H54 (cell line): ENCODE data around the gene MSMP.

Experiments used
- DNase-seq: peaks from one replicate; pipeline ENCODE4 v3.0.0; 2011; ENCODE audit warnings: low spot score, mixed read lengths; ENCODE audit not compliant: insufficient read length
- FAIRE-seq: peaks from 3 replicates; lab custom pipeline; 2011; peaks lifted over from hg19 to GRCh38; lab: Jason Lieb, UNC
- POLR2A ChIP-seq: IDR thresholded peaks from 2 replicates; pipeline ENCODE4 v1.6.1; 2011; ENCODE audit warnings: low read depth, mild to moderate bottlenecking, low read length

MSMP gene

DNA sequence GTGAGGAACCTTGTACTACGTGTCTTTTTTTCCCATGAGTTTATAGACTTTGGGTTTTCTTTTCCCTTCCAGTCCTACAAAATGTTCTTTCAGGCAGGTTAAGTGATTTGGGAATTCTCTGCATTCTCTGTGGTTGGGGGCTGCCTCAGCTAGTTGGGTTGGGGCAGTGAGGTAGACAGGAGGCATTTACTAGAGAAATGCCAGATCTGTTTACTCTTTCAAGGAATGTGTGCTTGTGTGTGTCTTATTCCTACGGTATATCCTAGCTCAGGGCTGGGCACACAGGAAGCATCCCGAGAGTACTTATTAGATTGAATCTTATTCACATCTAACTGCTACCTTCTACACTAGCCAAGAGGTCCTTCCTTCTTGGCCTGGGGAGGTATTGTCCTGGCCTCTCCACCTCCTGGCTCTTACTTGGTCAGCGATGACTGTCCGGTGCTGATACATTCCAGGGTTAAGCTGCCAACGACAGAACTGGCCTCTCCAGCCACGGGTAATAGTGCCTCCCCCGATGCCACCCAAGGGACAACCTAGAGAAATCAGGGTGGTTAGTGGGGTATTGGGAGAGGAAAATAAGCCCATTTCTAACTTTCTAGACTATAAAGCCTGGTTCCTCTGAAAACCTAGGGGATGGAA is 10.1 kb downstream of the MSMP start:
- no peak for DNase-seq
- FAIRE-seq: no peak
- no peak for TF ChIP-seq POLR2A

DNA sequence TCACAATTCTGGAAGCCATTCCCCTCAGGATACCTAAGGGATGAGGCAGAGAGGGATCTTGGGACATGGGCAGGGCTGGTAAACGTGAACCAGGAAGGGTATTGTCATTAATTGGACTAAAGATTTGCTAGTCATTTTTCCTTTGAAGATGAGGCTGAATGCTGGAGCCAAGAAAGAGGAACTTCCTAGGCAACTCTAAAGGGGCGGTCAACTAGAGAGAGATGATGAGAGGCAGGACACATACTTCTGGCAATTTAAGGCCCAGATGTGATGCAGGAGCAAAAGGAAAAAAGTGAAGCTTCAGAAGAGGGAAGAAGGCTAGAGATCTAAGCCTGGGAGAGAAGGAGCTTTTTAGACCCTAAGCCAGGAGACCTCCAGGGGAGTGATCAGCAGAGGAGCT is 10.6 kb downstream of the MSMP start:
- FAIRE-seq (no peak), DNase-seq (no peak)
- no peak for TF ChIP-seq POLR2A

DNA sequence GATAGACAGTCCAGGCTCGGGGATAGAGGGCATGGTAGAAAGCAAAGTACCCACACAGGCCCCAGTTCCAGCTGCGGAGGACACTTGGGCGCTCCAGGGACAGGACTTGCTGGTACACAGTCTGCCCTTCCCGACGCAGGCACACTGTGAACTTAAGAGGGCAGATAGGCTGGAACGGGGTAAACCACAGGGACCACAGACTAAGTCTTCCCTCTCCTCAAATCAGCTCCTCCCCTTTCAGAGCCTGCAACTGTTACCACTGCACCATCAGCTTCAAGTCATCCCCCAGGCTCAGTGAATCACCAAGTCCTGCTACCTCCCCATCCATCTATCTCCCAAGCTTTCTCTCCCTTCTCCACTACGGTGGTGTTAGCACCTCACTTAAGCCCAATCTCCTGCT is 12.3 kb downstream of the MSMP start:
- FAIRE-seq (no peak), DNase-seq (no peak)
- TF ChIP-seq POLR2A: no peak

DNA sequence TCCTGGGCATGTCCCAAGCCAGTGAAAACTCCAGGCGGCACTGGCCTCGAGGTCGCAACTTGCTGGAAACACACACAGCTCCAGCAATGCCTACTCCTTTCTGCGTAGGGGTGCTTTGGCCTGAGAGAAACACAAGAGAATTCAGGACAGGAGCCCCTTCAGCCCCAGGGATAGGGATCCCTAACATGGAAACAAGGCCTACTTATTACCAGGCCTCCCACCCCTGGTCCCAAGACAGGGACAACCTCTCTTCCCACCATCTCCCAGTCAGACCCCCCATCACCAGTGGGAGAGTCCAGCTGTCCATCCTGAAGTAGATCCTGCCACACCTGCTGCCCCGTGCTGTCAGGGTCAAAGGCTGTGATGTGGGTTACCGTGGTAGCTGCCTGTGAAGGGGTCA is 13.8 kb downstream of the MSMP start:
- no peak for TF ChIP-seq POLR2A
- FAIRE-seq: no peak

DNA sequence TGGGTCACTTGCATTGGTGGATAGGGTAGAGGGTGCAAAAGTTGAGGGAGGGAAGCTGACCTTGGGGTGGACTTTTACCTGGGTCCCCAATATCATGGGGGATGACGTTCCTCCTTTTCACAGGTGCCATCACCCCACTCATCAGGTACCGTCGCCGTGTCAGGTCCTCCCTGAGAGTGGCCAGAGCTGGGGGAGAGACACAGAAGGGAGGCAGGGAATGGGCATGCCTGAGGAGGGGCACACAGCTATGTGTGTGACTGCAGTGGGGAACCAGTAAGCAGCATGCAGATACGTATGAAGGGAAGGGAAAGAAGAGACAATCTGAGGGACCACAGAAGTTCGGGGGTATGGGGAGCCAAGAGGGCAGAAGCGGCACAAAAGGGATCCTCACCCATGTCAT is 15.2 kb downstream of the MSMP start:
- no peak for TF ChIP-seq POLR2A
- no peak for FAIRE-seq
- no peak for DNase-seq

More for the DNA sequence above, 13.8 kb downstream of the MSMP start:
- DNase-seq: no peak

DNA sequence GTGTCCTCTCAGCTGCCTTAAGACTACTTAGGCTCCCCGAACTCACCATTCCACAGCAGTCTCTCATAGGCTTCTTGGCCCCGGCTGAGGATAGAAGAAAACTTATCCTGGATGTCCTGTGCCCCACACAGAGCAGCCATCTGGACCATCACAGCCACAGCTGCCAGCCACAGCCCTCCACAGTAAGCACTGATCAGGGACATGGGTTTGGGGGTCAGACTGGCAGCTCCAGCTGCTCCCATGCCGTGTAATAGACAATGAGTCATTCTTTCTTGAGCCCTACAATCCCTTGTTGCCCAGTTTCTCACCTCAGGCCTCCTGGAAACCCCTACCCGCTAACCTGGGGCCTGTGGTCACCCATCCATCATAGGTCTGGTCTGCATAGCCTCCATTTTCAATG is 15.9 kb downstream of the MSMP start:
- FAIRE-seq (no peak), DNase-seq (no peak)
- no peak for TF ChIP-seq POLR2A

DNA sequence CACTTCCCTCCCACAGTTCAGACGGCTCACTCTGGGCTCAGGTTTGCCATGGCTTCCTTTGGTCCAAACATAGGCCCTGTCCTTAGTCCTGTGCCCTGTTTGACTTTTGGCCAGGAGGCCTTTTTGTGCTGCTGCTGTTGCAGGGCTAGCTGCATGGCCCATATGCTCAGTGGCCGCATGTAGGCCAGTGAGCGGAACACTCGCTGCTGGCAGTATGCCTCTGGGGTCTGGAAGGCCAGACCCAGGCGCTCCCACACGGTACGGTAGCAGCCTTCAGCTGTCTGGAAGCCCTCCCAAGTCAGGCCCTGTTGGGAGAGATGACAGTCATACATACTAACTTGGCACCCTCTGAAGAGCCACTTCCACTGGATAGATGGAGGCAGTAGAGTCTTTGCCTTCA is 16.9 kb downstream of the MSMP start:
- FAIRE-seq (no peak), DNase-seq (no peak)
- TF ChIP-seq POLR2A: no peak

DNA sequence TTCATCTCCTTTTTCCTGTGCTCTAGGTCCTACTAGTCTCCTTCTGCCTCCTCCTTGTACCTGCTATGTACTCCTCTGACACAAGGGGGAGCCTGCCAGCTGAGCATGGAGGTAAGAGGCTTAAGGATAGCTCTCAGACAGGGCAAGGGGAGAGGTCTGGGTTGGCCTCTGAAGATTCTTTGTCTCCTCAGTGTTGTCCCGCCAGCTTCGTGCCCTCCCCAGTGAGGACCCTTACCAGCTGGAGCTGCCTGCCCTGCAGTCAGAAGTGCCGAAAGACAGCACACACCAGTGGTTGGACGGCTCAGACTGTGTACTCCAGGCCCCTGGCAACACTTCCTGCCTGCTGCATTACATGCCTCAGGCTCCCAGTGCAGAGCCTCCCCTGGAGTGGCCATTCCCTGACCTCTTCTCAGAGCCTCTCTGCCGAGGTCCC is 17.9 kb downstream of the MSMP start:
- TF ChIP-seq POLR2A: no peak
- peak; percentile 48 for DNase-seq
- no peak for FAIRE-seq

DNA sequence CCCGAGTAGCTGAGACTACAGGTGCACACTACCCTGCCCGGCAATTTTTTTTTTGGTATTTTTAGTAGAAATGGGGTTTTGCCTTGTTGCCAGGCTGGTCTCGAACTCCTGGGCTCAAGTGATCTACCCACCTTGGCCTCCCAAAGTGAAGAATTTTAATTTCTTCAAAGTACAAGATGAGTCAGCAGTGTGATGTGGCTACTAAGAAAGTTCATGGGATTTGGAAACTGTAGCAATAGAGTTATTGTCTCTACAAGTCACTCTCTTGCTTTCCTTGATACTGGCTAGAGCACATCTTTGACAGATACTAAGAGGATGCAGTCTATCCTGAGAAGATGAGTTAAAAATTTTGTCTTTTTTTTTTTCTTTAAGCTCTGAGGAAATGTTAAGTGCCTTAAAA is 20.0 kb downstream of the MSMP start:
- FAIRE-seq (no peak), DNase-seq (no peak)
- no peak for TF ChIP-seq POLR2A

DNA sequence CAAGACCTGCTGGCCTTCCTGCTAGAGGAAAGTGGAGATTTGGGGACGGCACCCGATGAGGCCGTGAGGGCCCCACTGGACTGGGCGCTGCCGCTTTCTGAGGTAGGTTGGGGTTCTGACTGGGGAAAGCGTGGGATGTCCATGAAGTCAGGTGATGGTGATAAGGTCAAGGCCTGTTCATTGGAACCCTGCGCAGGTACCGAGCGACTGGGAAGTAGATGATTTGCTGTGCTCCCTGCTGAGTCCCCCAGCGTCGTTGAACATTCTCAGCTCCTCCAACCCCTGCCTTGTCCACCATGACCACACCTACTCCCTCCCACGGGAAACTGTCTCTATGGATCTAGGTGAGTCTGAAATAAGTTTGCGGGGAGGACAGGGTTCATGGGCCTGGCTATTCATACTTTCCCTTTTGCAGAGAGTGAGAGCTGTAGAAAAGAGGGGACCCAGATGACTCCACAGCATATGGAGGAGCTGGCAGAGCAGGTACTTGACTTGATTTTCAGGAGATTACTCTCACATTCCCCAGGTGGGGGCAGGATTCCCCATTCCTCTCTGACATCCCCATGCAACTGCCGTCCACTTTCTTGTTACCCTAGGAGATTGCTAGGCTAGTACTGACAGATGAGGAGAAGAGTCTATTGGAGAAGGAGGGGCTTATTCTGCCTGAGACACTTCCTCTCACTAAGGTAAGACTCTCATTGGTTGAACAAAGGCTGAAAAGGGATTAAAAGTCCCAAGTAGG is 21.1 kb downstream of the MSMP start:
- DNase-seq: peak; percentile 40
- TF ChIP-seq POLR2A: no peak
- FAIRE-seq: no peak

DNA sequence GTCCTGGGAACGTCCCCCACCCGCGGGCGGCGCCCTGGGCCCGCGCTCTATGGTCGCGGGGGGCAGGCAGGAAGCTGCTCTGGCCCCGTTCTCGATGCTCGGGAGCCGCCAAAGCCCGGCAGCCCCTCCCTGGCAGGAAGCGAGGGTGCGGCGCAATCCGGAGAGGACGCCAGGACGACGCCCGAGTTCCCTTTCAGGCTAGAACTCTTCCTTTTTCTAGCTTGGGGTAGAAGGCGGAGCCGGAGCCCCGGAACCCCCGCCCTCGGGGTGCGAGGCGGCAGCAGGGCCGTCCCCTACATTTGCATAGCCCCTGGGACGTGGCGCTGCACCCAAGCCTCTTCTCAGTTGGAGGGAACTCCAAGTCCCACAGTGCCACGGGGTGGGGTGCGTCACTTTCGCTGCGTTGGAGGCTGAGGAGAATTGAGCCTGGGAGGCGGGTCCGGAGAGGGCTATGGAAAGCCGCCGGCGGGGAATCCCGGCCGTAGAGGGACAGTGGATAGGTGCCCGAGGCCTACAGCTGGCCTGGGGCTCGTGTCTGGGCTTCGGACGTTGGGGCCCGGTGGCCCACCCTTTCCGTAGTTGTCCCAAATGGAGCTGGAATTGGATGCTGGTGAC is 21.8 kb downstream of the MSMP start, which contains the start of the genes CREB3 and TLN1:
Gene CREB3, plus strand, starts transcription at position 482 of the 615 bp plus-strand sequence. Its CDS starts 107 bp downstream, at position 589.
Gene TLN1, minus strand, starts transcription at position 11 of the 615 bp plus-strand sequence. CDS start 6,501 bp downstream, outside the sequence.
- peak; percentile 66; the same call in 1 of the 2 replicates for TF ChIP-seq POLR2A
- DNase-seq (peak; percentile 71), FAIRE-seq (no peak)

DNA sequence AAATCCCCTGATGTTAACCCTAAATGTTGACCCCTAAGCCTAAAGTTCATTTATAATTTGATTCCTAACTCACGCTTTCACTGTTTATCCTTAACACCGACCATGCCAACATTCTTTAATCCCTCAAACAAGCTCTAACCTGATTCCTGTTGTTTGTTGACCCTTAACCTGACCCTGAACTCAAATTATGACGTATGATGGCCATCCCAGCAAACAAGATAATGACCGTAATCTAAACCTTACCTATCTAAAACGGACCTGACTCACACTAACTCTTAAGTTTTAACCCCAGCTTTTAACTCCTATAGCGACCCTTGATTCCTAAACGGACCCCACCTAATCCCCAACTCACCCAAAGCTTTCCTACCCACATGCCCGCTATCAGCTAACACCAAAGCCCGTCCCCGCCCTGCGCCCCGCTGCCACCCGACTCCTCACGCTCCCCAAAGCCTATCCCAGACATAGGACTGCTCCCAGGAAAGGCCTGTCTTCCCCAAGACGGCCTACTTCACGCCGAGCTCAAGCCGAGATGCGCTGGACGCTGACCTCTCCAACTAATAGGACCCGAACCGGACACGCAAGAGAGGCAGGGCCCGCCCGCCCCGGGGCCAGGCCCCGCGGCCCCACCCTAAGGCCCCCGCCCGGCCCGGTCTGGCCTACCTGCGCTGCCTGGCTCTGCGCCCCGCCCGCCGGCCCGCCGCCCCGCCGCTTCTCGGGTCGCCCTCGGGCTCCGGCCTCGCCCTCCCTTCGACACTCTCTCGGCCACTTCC is 22.5 kb downstream of the MSMP start:
- DNase-seq (peak; percentile 9), FAIRE-seq (no peak)
- TF ChIP-seq POLR2A: no peak

DNA sequence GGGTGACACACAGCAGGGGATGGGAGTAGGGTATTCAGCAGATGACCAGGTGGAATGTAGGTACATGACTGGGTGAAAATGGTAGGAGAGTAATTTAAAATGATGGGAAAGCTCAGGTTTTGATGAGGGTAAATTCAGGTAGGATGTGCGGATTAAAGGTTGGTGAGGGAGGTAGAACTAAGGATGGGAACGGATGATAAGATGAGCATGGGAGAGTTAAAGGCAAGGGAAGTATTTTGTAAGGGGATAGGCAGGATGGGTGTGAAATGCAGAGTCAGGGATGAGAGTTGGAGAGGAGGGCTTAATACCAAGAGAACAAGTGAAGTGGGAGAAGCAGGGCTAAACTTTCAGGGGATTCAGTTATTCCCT is 23.6 kb downstream of the MSMP start:
- no peak for FAIRE-seq
- TF ChIP-seq POLR2A: no peak
- no peak for DNase-seq
